ENCODE data around the gene DCAF4.
A peak's percentile ranks its signal among the peaks of the same experiment; 100 is the strongest.

DCAF4 gene

GRCh38 chr14:72965249-72965648 lies 39.0 kb downstream of the DCAF4 start:
- peak; percentile 56 for DNase-seq (ENCODE audit: low read depth)
- no peak overlapping the region for H3K4me3 ChIP-seq (ENCODE audit: low read length)
- TF ChIP-seq, protein P1, sequence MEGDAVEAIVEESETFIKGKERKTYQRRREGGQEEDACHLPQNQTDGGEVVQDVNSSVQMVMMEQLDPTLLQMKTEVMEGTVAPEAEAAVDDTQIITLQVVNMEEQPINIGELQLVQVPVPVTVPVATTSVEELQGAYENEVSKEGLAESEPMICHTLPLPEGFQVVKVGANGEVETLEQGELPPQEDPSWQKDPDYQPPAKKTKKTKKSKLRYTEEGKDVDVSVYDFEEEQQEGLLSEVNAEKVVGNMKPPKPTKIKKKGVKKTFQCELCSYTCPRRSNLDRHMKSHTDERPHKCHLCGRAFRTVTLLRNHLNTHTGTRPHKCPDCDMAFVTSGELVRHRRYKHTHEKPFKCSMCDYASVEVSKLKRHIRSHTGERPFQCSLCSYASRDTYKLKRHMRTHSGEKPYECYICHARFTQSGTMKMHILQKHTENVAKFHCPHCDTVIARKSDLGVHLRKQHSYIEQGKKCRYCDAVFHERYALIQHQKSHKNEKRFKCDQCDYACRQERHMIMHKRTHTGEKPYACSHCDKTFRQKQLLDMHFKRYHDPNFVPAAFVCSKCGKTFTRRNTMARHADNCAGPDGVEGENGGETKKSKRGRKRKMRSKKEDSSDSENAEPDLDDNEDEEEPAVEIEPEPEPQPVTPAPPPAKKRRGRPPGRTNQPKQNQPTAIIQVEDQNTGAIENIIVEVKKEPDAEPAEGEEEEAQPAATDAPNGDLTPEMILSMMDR (IDR thresholded peaks at IDR 0.05; ENCODE audit: insufficient read depth, low read depth, low read length, missing control alignments), result no peak

DNA sequence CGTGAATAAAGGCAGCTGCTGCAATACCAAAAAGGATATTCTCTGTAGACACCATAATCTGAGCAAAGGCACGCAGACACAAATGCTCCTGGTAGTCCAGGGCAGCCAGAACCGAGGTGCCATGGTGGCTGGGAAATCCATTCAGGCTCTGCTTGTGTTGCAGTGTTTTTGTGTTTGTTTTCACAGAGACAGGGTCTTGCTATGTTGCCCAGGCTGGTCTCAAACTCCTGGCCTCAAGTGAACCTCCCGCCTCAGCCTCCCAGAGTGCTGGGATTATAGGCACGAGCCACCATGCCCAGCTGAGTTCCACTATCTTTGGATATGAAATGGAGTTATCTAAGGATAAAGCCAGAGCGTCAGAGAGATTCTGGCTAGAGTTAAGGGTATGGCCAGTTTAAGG lies 39.8 kb downstream of the DCAF4 start:
- no peak overlapping the region for H3K4me3 ChIP-seq (ENCODE audit: low read length)
- DNase-seq (ENCODE audit: low read depth), result no peak
- TF ChIP-seq, protein P1 (IDR thresholded peaks at IDR 0.05; ENCODE audit: insufficient read depth, low read depth, low read length, missing control alignments), result no peak

GRCh38 chr14:72968316-72968715 lies 42.1 kb downstream of the DCAF4 start:
- TF ChIP-seq, protein P1 (IDR thresholded peaks at IDR 0.05; ENCODE audit: insufficient read depth, low read depth, low read length, missing control alignments), result no peak
- DNase-seq (ENCODE audit: low read depth), result no peak
- no peak overlapping the region for H3K4me3 ChIP-seq (ENCODE audit: low read length)

DNA sequence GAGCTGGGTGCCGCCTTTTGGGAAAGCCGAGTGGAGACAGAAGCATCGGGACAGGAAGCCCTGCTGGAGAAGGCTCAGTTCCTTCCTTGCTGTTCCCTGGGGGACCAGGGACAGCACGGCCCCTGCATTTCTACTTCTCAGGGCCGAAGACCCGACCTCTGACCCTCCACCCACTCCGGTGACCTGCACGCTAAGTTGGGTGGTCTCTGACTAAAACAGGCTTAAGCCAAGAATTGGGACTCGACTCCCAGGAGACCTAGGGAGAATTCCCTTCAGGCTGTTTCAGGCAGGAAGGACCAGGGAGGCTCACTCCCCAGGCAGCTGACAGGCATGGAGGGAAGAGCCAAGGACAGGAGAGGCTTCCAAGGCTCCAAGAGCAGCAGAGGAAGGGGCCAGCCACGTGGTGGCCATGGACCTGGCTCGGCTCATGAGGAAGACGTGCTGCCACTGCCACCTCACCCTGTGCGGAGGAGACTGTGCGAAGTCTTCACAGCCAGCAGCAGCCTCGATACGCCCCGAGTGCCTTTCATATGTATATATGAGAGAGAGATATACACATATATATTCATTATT lies 43.9 kb downstream of the DCAF4 start:
- no peak overlapping the region for H3K4me3 ChIP-seq (ENCODE audit: low read length)
- DNase-seq (ENCODE audit: low read depth), result no peak
- TF ChIP-seq, protein P1 (IDR thresholded peaks at IDR 0.05; ENCODE audit: insufficient read depth, low read depth, low read length, missing control alignments), result no peak

- no peak overlapping the region for H3K4me3 ChIP-seq (ENCODE audit: low read length)
- no peak for DNase-seq (ENCODE audit: low read depth)
- TF ChIP-seq, protein P1 (IDR thresholded peaks at IDR 0.05; ENCODE audit: insufficient read depth, low read depth, low read length, missing control alignments), result no peak
Measured at GRCh38 chr14:72970824-72971434, 44.7 kb downstream of the DCAF4 start.

DNA sequence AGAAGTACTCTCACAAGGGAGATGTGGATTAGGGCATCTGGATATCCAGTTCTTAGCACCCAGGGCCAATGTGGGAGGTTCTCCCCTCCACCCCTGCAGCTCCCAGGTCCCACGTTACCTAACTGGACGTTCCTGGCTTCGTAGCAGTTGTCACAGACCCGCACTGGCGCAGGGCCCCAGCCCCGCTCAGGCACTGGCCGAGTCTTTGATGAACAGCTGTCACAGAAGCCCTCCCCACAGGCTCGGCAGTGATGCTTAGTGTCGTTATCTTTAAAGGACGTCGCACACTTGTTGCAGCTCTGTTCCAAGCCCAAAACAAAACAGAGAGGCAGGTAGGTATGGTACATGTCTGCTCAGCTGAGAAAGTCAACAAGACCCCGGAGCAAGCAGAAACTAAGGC lies 48.4 kb downstream of the DCAF4 start:
- H3K4me3 ChIP-seq (ENCODE audit: low read length), result no peak overlapping the region
- TF ChIP-seq, protein P1 (IDR thresholded peaks at IDR 0.05; ENCODE audit: insufficient read depth, low read depth, low read length, missing control alignments), result no peak
- no peak for DNase-seq (ENCODE audit: low read depth)

- TF ChIP-seq, protein P1 (IDR thresholded peaks at IDR 0.05; ENCODE audit: insufficient read depth, low read depth, low read length, missing control alignments), result no peak
- no peak overlapping the region for H3K4me3 ChIP-seq (ENCODE audit: low read length)
- DNase-seq (ENCODE audit: low read depth), result no peak
Measured at GRCh38 chr14:72975770-72976169, 49.5 kb downstream of the DCAF4 start.

Data from epithelial cell of esophagus (primary cell).